ENCODE data around the gene CTRB1. TPM values are rescaled to one million over a fixed set of nuclear protein-coding genes. Genes with fewer than 3 reads are reported as not detected.
A peak's percentile ranks its signal among the peaks of the same experiment; 100 is the strongest.
"Not testable (repeated sequence)": the region's sequence is repeated elsewhere in the genome, so short reads cannot be mapped to it uniquely, and the experiment has no call there.

CTRB1 gene
- total RNA-seq, 1 donor, result not detected

DNA sequence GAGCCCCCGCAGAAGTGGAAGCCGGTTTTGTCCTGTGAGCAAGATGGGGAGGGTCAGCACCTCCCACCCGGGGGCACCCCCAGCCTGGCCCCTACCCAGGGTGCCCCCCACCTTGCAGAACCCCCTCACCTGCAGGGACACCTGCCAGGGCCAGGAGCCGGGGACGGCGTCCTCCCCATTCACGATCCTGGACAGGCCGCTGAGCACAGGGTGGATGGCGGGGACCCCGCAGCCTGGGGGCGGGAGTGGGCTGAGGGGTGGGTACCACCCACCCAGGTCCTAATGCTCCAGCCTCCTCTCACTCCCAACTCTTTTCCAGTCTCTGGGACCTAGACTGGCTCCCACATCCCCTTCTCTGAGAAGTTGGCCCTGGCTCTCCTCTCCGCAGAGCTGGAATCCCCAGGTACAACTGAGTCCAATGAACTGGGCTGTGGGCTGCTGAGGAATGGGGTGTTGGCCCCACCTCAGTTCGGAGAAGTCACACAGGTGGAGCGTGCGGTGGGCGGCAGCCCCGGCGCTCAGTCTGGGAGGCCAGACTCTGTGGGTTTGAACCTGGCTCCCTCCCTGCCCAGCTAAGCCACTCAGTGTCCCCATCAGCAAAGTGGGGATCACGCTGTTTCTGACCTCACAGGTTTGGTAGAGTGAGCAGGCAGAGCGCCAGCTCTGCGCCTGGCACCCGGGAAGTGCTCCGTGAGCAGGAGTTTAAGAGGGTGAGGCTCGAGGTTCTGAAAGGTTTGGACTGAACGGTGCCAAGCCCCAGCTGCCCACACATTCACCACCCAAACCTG lies 12.6 kb upstream of the CTRB1 start:
- not testable (repeated sequence) for H2AFZ ChIP-seq (ENCODE audit: low read length); H3K9me3 ChIP-seq (ENCODE audit: low read depth, low read length); H3K4me1 ChIP-seq (ENCODE audit: insufficient read depth, low read length); H3K4me3 ChIP-seq (ENCODE audit: insufficient read depth, low read length); H3K4me2 ChIP-seq (ENCODE audit: insufficient read depth, low read length); H3K27me3 ChIP-seq (ENCODE audit: insufficient read depth, low read length); H3K27ac ChIP-seq (ENCODE audit: low read depth, low read length); H4K20me1 ChIP-seq (ENCODE audit: insufficient read depth, low read length); H3K36me3 ChIP-seq (ENCODE audit: insufficient read depth, low read length); H3K79me2 ChIP-seq (ENCODE audit: insufficient read depth, low read length)
- DNase-seq (ENCODE audit: insufficient read length, low spot score, missing footprints), result peak; percentile 84

- DNase-seq (ENCODE audit: insufficient read length, low spot score, missing footprints), result peak; percentile 59
- no peaks in the 10 kb centered on the region for H4K20me1 ChIP-seq (ENCODE audit: insufficient read depth, low read length)
- H3K4me1 ChIP-seq (ENCODE audit: insufficient read depth, low read length), result no peaks in the 10 kb centered on the region
- H3K4me3 ChIP-seq (ENCODE audit: insufficient read depth, low read length), result no peak within 1 kb of the TSS
- H3K27ac ChIP-seq (ENCODE audit: low read depth, low read length), result no peak within 1 kb of the TSS
- no peak within 1 kb of the TSS for H3K4me2 ChIP-seq (ENCODE audit: insufficient read depth, low read length)
- H2AFZ ChIP-seq (ENCODE audit: low read length), result no peak within 1 kb of the TSS
- no peaks in the 10 kb centered on the region for H3K79me2 ChIP-seq (ENCODE audit: insufficient read depth, low read length)
- TF ChIP-seq, protein P1, sequence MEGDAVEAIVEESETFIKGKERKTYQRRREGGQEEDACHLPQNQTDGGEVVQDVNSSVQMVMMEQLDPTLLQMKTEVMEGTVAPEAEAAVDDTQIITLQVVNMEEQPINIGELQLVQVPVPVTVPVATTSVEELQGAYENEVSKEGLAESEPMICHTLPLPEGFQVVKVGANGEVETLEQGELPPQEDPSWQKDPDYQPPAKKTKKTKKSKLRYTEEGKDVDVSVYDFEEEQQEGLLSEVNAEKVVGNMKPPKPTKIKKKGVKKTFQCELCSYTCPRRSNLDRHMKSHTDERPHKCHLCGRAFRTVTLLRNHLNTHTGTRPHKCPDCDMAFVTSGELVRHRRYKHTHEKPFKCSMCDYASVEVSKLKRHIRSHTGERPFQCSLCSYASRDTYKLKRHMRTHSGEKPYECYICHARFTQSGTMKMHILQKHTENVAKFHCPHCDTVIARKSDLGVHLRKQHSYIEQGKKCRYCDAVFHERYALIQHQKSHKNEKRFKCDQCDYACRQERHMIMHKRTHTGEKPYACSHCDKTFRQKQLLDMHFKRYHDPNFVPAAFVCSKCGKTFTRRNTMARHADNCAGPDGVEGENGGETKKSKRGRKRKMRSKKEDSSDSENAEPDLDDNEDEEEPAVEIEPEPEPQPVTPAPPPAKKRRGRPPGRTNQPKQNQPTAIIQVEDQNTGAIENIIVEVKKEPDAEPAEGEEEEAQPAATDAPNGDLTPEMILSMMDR (IDR thresholded peaks at IDR 0.05; ENCODE audit: extremely low read depth, low read depth, low read length), result no peak
- no peaks in the 10 kb centered on the region for H3K9me3 ChIP-seq (ENCODE audit: low read depth, low read length)
- no peaks in the 10 kb centered on the region for H3K27me3 ChIP-seq (ENCODE audit: insufficient read depth, low read length)
- H3K36me3 ChIP-seq (ENCODE audit: insufficient read depth, low read length), result no peaks in the 10 kb centered on the region
Measured at GRCh38 chr16:75206749-75207451, 11.9 kb upstream of the CTRB1 start, which contains the start of gene CTRB2. CTRB2 (minus strand) TSS chr16:75207161; CDS start chr16:75207141, 20 bp downstream.

GRCh38 chr16:75207831-75208230 lies 11.0 kb upstream of the CTRB1 start:
- Histone ChIP-seq H4K20me1 (ENCODE audit: insufficient read depth, low read length) (no peaks in the 10 kb centered on the region), H2AFZ (ENCODE audit: low read length) (no peak overlapping the region), H3K4me2 (ENCODE audit: insufficient read depth, low read length) (no peak overlapping the region), H3K27ac (ENCODE audit: low read depth, low read length) (no peak overlapping the region), H3K9me3 (ENCODE audit: low read depth, low read length) (no peaks in the 10 kb centered on the region), H3K79me2 (ENCODE audit: insufficient read depth, low read length) (no peaks in the 10 kb centered on the region), H3K36me3 (ENCODE audit: insufficient read depth, low read length) (no peaks in the 10 kb centered on the region), H3K27me3 (ENCODE audit: insufficient read depth, low read length) (no peaks in the 10 kb centered on the region), H3K4me3 (ENCODE audit: insufficient read depth, low read length) (no peak overlapping the region), H3K4me1 (ENCODE audit: insufficient read depth, low read length) (no peaks in the 10 kb centered on the region)
- TF ChIP-seq, protein P1 (IDR thresholded peaks at IDR 0.05; ENCODE audit: extremely low read depth, low read depth, low read length), result no peak
- peak; percentile 77 for DNase-seq (ENCODE audit: insufficient read length, low spot score, missing footprints)

- no peak overlapping the region for H3K4me3 ChIP-seq (ENCODE audit: insufficient read depth, low read length)
- peak; percentile 72 for DNase-seq (ENCODE audit: insufficient read length, low spot score, missing footprints)
- H3K27ac ChIP-seq (ENCODE audit: low read depth, low read length), result no peak overlapping the region
- no peak overlapping the region for H2AFZ ChIP-seq (ENCODE audit: low read length)
- no peaks in the 10 kb centered on the region for H3K4me1 ChIP-seq (ENCODE audit: insufficient read depth, low read length)
- no peaks in the 10 kb centered on the region for H3K27me3 ChIP-seq (ENCODE audit: insufficient read depth, low read length)
- H3K79me2 ChIP-seq (ENCODE audit: insufficient read depth, low read length), result no peaks in the 10 kb centered on the region
- TF ChIP-seq, protein P1 (IDR thresholded peaks at IDR 0.05; ENCODE audit: extremely low read depth, low read depth, low read length), result no peak
- H3K4me2 ChIP-seq (ENCODE audit: insufficient read depth, low read length), result no peak overlapping the region
- no peaks in the 10 kb centered on the region for H3K9me3 ChIP-seq (ENCODE audit: low read depth, low read length)
- H3K36me3 ChIP-seq (ENCODE audit: insufficient read depth, low read length), result no peaks in the 10 kb centered on the region
- H4K20me1 ChIP-seq (ENCODE audit: insufficient read depth, low read length), result no peaks in the 10 kb centered on the region
Measured at GRCh38 chr16:75208242-75208825, 10.5 kb upstream of the CTRB1 start.

All from osteoblast (primary cell).